Stimulated activated CD4-positive, alpha-beta T cell treated with anti-CD3 and anti-CD28 coated beads, Interleukin-1b, Interleukin-23, amount 100 ng/mL, for 24 hours (primary cell): Measurements from ENCODE around the gene CD163L1.

Experiments
- DNase-seq, 4 experiments: peaks; one replicate each; pipeline ENCODE4 v3.0.0-alpha.2; 2020; ENCODE audit warnings: low read depth in 4 of 4, low spot score in 1 of 4

The CD163L1 gene

DNA sequence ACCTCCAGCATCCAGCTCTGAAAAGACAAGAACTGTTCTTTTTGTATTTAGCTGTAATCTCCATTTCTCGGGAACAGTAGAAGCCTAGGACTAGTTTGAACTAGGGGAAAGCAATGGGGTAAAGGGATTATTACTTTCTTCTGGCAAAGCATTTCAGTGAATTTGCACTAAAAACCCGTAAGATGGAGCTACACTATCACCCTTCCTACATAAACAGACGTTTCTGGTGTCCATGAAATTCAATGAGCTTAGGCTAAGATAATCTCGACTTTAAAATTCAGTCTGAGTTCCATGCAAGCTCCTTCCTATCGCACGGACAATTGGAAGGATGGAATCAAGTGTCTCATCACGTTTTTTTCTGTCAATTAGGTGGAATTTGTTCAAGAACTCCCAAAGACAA, 116.0 kb downstream of the CD163L1 start:
- DNase-seq, result no peak

DNA sequence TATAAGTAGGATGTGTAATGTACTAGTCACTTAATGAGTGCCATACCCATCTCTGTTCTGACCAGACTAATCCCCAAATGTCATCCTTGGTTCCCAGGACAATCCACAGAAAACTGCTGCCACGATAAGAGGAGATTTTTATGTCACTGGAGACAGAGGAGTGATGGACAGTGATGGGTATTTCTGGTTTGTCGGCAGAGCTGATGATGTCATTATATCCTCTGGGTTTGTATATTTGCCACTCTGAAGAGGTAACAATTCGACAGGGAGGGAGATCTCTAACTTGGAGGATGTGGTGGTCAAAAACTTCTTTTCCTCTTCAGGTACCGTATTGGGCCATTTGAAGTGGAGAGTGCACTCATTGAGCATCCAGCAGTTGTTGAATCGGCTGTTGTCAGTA, 119.8 kb downstream of the CD163L1 start:
- no peak for DNase-seq

DNA sequence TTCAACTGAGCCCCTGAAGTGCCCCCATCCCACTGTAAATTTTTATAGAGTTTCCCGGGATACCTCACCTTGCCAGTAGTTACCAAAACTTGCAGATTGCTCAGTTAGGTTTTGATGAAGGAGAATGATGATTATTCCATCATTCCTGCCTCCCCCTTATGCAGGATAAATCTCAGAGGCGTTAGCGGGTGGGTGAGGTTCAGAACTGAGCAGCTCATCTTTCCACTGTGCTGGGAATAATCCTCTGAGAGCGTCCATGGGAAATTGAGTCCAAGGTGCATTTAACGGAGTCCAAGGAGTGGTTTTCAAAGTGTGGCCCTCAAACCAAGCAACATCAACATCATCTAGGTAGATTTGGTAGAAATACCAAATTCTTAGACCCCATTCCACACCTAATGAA, 121.4 kb downstream of the CD163L1 start:
- DNase-seq, result no peak

DNA sequence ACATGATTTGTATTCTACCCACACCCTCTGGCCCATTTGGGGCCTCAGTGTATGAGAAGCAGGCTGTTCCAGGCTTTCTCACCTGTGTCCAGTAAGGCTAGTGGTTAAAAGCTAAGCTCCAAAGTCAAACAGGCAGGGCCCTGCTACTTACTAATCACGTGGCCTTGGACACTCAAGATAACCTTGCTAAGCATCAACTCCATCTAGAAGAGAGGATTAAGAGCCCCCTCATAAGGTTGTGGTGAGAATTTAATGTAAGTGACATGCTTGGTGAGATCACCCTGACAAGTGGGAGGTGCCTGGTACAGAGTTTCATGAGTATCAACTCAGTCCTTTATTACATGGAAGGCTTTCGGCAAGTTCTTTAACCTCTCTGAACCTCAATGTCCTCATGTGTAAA, 122.3 kb downstream of the CD163L1 start:
- DNase-seq, result no peak

DNA sequence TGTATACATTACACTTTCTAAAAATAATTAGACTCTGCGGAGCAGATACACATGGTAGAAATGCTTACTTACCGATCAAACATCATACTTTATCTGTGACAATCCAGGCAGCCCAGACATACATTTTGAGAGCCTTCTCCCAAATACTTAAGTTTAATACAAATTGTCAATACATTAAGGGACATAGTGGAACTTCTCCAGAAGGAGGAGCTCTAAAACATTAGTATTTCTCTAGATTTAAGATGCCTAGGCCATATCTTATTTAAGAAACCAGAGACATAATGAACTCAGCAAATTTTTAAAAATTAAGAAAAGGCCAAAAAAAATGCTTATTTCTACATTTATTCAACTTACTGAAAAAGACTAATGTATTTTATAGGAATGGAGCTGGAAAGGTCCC, 124.0 kb downstream of the CD163L1 start:
- no peak for DNase-seq

DNA sequence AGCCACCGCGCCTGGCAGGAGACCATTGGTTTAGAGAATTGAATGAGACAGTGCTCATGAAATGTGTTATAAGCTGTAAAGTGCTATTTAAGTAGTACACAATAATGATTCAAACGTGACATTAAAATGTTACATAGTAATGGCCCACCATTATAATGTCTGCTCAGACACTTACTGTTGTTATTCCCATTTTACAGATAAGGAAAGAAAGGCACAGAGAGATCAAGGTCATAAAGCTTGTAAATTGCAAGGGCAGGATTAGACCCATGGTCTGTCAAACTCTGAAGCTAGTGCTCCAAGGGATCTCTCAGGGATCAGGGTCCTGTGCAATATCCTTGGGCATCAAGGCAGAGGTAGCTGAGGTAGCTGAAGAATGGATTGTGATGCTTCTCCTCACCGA, 133.9 kb downstream of the CD163L1 start:
- no peak for DNase-seq
